ENCODE results near the gene ERC2.

ERC2 gene

DNA sequence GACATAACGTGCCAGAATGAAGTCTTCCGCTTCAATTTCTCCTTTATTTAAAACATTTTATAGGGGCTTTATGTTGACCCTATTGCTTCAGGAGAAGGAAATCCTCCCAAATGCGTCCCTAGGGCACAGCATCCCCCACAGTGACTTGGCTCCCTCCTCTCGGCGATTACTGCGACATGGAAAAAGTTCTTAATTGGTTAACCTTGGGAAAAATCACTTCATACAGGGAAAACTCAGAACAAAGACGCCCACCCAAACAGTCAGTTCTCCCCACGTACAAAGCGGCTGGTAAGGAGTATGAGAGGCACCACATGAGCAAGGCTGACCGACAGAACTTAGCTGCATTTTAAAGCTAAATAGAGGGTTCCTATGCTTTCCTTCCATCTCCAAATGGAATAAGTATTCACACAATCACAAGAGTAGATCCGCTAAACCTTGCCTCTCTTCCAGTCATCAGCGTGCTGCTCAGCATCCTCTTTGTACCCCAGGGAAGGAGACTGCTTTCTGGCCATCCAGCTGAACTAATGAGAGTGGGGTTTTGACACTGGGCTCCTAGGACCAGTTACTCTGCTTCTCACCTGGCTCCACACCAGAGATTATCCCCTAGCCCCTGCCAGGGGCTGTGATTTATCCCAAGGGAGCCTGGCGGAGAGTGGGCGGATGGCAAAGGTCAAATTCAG lies 565.9 kb downstream of the ERC2 start:
- no peak for DNase-seq

DNA sequence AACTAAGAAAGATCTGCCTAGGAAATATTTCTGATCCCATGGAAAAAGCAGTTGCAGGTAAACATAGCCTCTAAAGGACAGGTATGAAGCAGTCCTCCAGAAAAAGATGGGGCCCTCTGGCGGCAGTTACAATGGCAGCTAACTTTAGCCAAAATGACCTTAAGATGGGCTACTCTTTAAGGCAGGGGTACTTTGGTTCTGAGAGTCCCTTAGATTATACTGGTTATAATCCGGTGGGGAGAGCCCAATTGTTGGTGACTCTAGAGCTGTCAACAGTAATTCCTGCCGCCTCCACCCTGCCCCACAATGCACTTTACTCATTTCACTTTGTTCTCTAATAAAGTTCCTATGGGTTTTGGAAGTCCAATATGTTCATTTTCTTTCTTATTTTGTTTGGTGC lies 568.4 kb downstream of the ERC2 start:
- DNase-seq = no peak

DNA sequence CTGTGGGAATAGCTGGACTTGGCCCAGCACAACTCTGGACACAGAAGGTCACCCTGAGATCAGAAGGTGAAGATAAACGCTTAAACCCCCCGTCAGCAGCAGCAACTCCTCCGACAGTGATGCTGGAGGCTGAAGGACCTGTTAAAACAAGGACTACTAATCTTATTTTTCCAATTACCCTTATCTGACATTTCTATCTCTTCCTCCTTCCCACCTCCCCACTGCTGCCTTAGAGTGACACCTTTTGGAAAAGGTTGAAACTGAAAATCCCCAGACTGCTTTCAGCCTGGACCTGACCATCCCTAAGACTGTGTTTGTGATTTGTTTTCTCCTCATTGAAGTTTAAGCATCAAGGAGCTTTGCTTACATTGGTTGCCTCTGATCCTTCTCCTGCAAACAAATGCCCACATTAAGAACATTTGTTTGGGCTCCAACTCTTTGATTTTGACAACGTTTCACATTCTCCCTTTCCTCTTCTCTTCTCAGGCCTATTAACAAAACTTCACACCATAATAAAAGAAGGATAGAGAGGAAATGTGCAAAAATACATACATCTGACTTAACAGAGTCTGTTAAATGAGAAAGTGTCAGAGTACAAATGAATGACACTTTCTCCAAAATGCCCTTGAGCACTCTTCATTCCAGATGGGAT lies 570.6 kb downstream of the ERC2 start:
- DNase-seq = no peak

DNA sequence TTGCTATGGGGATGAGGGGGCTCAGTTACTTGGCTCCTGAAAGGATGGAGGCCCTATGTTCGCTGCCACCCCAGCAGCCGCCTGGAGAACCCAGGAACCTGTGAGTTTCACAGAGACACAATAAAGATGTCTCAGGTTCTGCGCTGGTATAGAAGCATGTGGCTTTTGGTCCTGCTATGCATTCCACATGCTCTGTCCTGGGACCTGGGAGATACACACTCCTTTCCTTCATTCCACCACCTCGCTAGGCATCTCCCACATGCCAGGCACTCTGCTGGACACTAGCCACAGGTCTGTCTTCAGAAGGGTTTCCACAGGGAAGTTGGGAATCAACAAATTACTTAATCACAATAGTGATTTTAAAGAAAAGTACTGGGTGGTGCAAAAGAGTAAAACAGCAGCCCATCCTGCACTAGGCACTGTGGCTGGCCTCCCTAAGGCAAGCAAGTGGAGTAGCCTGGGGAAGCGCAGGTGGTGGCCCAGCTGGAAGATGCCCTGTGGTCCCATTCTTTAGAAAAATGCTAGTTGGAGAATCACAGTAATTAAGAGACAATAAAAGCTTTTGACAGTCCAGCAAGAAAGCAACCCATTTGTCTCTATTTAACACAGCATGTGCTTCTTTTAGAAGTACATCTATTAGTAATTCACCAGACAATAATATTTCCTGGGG lies 572.2 kb downstream of the ERC2 start:
- DNase-seq = no peak

DNA sequence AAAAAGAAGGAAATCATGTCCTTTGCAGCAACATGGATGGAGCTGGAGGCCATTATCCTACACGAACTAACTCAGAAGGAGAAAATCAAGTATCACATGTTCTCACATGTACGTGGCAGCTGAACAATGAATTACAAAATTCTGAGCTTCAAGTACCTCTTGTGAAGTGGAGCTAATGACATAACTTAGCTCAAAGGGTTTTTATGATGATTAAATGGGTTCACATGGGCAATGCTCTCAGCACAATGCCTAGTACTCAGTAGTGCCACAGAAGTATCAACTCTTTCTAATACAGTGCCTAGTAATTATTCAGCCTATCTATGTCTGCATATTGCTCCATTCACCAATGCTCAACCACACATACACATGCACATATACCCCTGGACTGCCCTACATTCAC lies 573.7 kb downstream of the ERC2 start:
- no peak for DNase-seq

DNA sequence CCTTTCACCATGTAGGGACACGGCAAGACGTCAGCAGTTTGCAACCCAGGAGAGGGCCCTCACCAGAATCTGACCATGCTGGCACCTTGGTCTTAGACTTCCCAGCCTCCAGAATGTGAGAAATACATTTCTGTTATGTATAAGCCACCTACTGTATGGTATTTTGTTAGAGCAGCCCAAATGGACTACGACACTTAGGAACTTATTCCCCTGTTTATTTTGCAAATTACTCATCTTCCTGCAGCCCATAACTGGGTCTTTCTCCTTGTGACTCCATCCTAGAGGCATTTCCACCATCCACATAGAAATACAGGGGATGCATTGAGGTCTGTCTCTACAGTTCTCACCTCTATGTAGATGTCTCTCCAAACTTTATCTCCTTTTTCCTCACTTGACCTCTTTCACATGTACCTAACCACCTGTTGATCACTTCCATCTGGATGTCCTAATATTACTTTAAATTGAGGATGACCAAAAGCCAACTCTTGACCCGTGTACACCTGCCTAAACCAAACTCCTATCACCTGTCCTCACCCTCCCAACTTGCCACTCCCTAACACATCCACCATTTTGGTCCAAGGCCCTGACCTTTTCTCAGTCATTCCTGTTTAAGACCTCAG lies 575.1 kb downstream of the ERC2 start:
- peak; percentile 44 for DNase-seq

DNA sequence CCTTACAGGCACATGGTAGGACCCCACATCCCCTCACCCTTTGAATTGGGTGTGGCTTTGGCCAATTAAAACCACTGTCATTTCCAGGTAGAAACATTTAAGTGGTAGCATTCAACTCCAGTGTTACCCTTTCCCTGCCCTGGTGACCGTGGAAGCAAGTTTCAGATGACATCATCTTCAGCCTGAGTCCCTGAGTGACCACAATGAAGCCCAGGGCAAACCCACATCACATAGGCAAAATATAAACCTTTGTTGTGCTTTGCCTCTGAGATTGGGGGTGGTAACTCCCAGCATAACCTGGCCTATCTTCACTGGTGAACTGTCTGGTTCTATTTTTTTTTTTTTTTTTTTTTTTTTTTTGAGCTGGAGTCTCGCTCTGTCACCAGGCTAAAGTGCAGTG lies 577.2 kb downstream of the ERC2 start:
- DNase-seq = no peak

DNA sequence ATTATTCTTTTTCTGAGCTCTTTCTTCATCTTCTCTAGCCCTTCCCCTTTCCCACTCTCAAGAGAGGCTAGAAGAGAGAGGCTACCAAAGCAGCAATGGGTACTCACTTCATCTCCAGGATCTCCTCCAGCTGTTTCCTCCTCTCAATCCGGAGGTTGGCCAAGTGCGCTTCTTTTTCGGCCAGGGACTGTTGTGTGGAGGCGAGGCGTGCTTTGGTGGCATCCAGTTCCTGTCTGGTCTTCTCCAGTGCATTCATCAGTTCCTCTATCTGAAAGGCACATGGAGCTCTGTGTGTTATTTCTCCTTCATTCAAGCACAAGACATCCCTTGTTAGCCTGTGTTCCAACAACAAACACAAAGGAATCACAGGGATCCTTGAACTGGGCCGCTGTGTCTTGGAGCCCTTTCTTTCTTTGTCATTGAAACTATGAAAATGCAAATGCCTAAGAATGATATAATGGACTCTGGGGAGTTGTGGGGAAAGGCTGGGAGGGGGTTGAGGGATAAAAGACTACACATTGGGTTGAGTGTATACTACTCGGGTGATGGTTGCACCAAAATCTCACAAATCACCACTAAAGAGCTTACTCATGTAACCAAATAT lies 579.9 kb downstream of the ERC2 start:
- DNase-seq = no peak

DNA sequence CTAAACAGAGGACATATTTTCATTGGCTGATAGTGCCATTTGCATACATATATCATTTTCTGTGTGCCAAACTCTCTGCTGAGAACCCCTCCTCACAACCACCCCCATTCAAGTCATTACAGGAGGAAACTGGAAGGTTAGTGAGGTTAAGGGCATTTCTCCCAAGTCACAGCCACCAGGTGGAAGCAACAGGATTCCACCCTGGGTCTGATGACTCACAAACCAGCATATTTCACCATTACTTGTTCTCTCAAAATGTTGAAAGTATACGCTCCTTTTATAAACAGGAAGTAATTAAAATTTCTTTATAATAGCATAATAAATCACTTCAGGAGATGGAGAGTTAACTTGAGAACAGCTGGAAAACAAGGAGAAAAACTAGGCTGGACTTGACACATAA lies 582.5 kb downstream of the ERC2 start:
- DNase-seq = peak; percentile 52

DNA sequence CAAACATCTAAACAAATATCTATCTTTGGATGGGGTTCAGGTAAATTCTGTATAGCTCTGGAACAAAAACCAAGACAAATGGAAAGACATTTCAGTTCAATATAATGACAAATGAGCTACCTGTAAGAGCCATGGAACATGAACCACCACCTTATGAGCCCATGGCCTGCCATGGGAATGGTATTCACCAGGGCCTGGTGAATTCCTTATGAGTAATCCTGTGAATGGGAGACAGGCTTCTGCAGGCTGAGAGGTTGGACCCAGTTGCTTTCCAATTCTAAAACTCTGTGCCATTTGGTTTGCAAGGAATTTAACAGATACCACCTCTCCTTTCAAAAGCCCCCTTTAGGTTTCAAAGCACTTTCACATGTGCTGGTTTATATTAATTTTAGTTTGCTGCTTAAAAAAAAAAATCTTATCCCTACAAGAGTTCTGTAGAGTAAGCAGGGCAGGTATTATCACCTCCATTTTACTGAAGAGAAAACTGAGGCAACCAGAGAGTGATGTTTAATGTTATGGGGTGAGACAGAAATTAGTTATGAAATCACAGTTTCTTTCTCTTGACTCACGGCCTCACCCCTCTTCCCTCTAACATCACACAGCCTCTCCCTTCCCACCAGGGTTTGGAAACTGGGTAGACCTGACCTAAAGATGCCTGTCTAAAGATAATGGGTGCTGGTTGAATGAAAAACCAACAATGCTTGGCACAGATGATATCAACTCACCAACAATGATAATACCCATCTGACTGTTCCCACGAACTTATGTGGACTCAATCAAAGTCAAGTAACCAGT lies 583.6 kb downstream of the ERC2 start:
- no peak for DNase-seq

DNA sequence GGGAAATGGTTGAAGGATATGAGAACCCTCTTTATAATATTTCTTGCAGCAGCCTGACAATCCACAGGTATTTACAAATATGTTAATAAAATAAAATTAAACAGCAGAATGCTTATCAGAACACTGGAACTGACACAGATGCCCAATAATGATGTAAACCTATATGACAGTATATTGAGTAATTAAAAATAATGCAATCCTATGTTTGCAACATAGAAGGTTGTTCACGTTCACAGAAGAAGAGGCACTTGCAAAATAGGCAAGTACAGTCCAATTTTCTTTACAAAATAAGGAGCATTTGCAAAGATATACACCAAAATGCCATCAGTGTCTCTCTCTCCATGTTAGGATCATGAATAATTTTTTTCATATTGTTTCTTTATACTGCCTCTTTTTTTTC lies 584.2 kb downstream of the ERC2 start:
- no peak for DNase-seq

DNA sequence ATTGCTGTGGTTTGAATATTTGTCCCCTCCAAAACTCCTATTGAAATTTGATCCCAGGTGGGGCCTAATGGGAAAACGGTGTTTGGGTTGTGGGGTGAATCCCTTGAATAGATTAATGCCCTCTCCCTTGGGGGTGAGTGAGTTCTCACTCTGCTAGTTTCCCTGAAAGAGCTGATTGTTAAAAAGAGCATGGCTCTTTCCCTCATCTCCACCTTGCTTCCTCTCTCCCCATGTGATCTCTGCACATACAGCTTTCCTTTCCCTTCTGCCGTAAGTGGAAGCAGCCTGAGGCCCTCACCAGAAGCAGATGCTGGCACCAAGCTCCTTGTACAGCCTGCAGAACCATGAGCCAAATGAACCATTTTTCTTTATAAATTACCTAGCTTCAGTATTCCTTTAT lies 586.3 kb downstream of the ERC2 start:
- no peak for DNase-seq

DNA sequence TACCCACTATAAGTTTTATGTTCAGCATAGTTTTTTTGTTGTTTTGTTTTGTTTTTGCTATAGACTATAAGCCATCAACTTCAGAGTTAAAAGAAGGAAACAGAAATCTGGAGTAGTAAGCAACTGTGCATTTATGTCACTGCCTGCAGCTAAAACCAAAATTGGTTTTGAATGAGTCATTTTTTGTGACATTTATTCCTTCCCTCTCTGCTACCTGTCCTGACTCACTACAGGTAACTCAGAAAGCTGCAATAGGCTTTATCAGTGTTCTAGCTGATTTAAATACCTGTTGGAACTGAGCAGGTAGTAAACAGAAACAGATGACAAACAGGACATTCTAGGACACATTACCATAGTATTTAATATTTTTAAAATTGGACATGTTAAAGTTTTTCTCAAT lies 587.9 kb downstream of the ERC2 start:
- no peak for DNase-seq

DNA sequence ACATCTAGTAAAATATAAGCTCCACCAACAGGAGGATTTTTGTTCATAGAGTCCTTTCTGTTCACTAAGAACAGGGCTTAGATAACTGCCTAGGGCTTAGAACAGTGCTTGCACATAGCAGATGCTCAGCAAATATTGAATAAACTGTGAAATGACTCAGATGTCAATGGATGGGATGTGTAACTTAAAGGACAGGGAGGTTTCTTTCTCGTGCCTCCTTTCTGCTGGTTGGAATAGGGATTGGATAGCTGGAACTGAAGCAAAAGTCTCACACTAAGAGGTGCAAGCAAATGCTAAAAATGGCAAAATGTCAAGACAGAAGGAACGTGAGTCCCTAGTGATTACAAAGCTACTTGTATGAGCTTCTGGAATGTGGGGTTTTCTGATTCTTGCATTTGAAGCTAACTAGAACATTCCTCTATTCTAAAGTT lies 588.4 kb downstream of the ERC2 start:
- DNase-seq = peak; percentile 36

DNA sequence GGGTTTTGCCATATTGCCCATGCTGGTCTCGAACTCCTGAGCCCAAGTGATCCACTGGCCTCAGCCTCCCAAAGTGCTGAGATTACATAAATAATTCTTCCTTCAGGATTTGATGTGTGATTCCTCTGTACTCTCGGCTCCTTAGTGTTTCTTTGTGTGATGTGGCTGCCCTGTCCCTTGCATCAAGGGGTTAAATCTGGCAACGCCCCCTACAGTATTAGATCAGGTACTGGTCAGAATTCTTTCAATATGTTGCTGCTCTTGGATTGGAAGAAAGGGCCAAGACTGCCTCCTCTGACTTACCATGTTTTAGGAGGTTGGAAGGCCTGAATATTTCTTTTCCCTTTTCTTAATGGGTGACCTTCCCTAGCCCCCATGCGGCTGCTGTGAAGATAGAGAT lies 590.6 kb downstream of the ERC2 start:
- DNase-seq = no peak

DNA sequence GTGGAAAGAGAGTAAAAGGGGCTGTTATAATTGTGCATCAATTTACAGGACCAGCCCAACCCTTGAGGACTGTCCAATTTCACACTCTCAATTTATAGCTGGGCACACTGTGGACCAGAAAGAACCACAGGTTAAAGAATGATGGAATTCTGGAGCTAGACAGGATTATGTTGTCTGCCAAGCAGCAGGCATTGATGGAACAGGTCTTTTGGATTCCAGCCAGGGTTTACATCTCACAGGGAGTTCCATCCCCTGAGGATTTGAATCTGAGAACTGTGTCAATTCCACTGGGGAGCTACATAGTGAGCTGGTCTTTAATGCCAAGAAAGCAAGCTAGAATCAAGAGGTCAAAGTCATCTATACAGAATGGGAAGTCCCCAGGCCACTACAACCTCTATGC lies 591.7 kb downstream of the ERC2 start:
- DNase-seq = no peak

DNA sequence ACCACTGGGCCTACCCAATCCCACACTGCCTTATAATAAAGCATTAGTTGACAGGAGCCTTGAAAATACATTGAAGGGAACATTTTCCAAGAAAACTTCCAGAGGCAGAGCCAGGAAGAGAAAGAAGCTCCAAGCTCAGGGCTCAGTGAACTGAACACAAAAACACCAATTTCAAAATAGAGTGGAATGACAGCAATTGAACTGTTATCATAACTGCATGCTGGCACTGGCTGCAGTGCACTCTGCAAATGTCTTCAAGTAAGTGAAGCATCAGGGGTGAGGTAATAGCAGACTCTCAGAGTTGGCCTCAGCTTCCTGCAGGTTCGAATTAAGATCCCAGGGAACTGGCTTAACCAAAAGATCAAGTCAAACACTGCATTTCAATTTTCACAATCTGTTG lies 593.2 kb downstream of the ERC2 start:
- no peak for DNase-seq

DNA sequence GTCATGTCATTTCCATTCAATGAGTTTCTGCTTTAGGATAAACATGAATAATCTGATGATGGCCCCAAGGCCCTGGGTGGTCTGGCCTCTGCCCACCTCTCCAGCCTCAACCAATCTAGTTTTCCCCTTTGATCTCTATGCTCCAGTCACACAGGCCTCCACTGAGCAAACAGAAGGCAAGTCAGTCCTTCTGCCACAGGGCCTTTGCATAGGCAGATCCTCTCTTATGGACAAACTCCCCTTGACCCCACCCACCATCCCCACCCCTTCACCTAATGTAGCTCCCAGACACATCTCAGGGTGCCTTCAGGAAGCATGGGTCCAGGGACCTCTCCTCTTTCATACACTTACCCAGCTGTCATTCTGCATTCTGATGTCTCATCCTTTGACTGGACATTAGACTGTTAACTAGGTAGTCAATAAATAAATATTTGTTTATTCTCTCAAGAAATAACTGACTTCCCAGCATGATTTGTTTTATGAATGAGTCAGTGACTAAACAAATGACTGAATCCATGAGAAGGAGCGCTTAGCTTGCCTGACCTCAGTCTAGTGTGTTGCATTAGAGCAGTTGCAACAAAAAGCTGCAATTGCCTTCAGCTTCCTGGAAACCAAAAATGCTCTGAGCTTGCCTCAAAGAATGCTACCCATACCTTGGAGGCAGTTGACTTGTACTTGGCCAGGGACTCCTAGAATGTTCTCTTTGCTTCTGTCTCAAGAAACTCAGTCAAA lies 594.6 kb downstream of the ERC2 start:
- DNase-seq = no peak

DNA sequence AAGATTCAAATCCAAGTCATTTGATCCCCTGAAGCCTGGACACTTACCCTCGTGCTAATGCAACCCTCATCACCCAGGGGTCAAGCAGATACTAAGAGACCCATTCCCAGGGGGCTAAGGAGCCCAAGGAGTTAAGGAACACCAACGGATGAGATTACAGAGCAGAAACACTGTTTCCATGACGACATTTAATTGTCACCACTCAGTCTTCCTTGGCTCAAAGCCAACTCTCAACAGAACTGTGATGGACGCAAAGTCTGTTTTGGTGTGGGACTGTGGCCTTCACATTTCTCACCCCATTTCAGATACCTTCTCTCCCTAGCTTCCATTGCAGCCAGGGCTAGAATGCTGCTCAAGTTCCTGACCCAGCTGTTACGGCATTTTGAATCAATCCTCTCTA lies 597.7 kb downstream of the ERC2 start:
- DNase-seq = no peak

DNA sequence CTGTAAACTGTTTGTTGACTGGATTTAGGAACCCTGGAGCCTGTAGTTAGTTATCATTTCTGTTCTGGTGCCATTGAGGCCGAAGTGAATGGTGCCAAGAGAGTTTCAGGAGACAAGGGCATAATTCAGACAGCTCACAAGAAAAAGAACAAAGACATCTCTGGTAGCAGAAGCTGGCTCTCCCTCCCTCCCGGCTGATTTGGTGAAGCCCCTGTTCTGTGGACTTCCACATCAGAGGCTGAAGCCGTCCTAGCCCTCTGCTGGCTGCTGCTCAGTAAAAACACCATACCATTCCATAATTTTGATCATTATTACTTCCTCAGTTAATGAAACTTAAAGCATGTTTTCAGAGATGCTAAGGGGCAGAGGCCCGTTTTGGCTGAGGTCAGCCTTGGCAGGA lies 599.9 kb downstream of the ERC2 start:
- no peak for DNase-seq

DNA sequence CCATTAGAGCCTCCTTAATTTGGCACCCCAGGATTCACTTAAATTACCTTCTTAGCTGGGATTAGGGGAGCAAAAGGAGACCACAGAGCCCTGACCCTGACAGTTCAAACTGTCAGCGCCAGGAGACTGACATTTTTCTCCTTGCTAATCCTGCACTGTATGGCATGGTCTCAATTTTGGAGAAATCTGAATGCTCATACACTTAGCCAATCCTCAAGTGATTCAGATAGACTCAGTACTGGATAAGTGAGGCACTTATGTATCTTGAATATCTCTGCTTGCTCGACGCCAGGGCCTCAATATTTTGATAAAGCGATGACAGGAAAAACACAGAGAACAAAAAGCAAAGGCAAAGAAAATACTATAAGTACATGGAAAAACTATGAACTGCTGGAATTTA lies 605.2 kb downstream of the ERC2 start:
- no peak for DNase-seq

Data from fibroblast of upper back skin (primary cell).